Fibroblast of skin of right quadriceps (primary cell): ENCODE results near the gene GALNT1.

Source experiments
- DNase-seq: peaks from one replicate; pipeline ENCODE4 v3.0.0-alpha.2; 2013

GALNT1 gene

DNA sequence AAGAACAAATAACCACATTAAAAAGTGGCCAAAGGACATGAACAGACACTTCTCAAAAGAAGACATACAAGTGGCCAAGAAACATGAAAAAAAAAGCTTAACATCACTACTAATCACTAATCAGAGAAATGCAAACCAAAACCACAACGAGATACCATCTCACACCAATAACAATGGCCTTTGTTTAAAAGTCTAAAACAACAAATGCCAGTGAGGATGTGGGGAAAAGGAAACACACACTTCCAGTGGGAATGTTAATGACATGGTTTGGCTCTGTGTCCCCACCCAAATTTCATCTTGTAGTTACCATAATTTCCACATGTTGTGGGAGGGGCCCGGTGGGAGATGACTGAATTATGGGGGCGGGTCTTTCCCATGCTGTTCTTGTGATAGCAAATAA lies 147.1 kb downstream of the GALNT1 start:
- no peak for DNase-seq

DNA sequence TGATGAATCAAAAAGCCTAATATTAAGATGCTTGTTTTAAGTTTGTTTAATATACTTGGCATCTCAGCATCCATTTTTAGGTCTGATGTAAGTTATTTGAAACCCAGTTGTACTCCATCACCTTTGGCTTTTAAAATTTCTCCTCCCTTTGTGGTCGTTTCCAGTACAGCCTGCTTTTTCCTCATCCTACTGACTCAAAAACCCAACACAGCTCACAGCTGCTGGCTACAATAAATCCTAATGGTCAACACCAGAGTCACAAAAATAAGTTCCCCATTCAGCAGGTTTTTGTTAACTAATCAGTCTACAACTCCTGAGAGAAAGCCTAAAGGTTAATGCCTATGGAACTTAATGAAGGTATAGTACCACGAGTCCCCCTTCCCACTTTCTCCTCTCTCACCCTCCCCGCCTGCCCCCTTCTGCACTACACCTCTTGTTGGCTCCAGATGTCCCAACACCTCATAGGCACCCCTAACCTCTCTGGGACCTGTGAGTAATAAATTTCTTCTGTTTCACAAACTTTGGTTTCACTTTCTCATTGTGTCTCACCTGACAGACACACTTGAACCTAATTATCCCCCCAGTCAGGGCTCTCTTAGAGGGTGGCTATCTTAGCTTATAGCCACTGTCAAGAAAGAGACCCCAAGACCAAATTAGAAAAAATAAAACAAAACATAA lies 148.6 kb downstream of the GALNT1 start:
- no peak for DNase-seq

DNA sequence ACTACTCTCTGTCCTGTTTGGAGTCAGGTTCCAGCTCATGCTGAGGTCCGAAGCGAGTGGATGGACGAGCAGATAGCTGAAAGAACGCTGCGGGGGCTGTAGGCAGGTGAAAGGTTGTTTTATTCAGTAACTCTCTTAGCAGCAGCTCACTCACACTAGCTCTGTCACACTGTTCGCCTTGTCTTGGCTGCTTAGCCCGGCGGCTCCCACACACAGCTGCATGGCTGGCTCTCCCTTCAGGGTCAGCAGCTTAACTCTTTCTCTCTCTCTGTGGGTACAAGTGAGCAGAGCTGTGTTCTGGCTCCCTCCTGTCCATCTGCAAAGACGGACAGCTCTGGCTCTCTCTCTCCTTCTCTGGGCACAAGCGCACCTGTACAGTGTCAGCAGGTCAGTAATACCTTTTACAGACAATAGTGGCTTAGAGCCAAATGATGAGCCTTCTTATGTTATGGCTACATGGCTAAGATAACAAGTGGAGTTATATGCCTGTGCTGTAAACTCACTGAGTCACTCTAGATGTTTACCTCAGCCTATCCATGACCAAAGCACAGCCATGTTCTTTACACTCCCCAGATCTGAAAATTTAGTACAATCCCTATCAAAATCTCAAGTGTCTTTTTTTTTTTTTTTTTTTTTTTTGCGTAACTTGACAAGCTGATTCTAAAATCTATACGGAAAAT lies 149.3 kb downstream of the GALNT1 start:
- DNase-seq, result no peak

DNA sequence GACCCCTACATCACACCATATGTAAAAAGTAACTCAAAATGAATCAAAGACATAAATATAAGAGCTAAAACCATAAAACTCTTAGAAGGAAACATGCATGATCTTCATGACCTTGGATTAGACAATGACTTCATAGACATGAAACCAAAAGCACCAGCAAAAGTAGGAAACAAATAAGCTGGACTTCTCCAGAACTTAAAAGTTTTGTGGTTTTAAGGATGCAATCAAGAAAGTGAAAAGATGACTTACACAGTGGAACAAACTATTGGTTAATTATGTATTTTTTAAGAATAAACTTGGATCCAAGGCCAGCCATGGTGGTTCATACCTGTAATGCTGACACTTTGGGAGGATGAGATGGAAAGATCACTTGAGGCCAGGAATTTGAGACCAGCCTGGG lies 150.2 kb downstream of the GALNT1 start:
- no peak for DNase-seq

DNA sequence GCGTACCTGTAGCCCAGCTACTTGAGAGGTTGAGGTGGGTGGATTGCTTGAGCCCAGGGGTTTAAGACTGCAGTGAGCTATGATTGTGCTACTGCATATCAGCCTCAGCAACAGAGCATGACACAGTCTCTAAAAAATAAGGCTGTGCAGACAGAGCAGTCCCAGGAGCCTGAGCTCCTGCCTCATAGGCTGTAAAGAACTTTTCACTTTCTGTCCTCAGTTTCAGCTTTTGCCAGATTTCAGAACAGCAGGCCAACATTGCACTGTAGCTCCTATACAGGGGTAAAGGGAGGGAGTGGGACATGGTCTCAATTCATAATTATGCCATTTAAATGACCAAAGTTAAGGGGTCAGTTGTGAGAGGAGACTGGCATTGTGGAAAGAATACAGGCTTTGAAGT lies 150.6 kb downstream of the GALNT1 start:
- no peak for DNase-seq

DNA sequence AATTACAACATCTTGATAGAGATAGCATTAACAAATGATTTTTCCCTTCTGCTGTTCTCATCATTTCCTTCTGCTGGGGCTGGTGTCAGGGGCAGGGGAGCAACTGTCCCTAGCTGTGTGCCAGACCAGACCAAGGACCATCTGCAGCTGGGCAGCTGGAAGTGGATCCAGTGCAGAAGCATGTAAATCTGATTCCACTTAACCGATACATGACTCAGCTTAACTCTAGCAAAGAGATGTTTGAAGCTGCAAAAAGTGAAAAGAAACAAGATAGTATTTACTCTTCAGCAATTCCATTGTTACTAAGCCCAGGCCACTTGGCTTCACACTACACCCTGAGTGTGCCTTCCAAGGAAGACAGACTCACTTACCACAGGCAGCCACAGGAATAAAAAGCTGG lies 151.1 kb downstream of the GALNT1 start:
- DNase-seq, result peak; percentile 24

DNA sequence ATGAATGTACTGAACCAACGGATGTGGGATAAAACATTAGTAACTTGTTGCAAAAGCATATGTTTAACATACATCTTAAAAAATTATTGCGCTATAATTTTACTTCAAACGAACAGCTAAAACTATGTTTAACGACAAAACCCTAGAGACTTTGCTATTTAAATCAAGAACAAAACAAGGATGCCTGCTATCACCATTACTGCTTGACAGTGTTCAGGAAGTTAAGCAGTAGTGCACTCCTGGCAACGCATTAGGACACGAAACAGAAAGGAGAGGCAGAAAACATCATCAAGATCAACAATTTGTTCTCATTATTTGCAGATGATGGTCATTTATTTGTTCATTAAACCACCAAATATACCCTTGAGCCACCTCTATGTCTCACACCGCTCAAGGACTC lies 151.9 kb downstream of the GALNT1 start:
- DNase-seq, result no peak

DNA sequence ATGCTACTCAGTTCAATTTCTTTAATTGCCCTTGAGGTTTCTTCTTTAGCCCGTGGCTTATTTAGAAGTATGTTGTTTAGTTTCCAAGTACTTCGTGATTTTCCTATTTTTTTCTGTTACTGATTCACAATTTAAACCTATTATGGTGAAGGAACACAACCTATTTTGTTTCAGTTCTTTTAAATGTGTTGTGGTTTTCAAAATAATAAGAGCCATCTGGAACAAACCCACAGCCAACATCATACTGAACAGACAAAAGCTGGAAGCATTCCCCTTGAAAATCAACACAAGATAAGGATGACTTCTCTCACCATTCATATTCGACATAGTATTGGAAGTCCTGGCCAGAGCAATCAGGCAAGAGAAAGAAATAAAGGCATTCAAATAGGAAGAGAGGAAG lies 155.2 kb downstream of the GALNT1 start:
- peak; percentile 20 for DNase-seq

DNA sequence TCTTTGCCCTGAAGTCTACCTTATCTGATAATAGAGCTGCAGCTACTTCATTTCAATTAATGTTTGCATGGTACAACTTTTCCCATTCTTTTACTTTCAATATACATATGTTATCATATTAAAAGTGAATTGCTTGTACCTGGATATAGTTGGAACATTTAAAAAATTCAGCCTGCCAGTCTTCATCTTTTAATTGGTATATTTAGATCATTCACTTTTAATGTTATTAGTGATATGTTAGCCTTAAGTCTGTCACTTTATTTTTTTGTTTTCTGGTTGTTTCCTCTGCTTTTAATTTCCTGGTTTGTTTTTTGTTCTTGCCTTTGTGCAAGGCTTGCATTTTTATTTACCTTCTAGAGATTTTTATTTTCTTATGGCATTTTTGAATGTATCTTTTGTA lies 158.2 kb downstream of the GALNT1 start:
- DNase-seq, result no peak

DNA sequence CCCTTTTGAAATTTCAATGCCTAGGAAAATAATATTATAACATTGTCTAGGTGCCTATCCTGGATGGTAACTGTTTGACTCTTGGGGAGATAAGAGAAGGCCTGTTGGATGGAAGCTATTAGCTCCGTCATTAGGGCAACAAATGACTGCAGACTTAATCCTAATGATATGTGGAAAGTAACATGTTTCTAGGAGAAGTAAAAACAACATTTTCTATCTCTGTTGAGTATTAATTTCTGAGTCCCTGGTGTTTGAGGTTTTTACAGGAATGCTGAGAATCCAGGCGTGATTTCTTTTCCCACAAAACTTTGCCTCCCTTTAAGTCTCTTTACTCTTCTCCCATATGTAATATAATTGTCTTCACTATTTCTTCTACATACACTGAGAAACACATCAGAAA lies 159.1 kb downstream of the GALNT1 start:
- no peak for DNase-seq

DNA sequence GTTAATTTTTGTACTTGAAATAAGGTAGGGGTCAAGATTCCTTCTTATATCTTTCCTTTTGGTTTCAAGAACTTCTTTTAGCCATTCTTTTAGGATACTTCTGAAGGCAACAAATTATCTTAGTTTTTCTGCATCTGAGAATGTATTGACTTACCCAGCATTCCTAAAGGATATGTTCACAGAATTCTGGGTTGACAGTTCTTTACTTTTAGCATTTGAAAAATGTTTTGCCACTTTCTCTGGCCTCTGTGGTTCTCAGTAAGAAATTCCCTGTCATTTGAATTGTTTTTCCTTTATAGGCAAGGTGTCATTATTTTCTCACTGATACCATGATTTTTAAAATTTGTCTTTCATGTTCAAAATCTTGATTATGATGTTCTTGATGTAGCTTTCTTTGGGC lies 162.4 kb downstream of the GALNT1 start:
- no peak for DNase-seq

DNA sequence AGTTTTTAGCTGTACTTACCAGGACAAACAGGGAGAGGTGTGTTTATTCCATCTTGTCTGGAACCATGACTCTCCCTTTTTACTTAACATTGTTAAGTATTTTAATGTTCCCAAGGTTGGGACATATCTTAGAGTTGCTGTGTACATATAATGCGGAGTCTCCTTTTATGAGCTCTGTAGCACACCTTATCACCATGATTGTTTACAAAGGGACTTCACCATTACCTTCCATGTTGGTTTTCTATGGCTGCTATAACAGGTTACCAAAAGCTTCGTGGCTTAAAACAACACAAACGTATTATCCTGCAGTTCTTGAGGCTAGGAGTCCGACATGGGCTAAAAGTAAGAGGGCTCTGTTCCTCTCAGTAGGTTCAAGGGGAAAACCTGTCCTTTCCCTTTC lies 164.3 kb downstream of the GALNT1 start:
- DNase-seq, result no peak

DNA sequence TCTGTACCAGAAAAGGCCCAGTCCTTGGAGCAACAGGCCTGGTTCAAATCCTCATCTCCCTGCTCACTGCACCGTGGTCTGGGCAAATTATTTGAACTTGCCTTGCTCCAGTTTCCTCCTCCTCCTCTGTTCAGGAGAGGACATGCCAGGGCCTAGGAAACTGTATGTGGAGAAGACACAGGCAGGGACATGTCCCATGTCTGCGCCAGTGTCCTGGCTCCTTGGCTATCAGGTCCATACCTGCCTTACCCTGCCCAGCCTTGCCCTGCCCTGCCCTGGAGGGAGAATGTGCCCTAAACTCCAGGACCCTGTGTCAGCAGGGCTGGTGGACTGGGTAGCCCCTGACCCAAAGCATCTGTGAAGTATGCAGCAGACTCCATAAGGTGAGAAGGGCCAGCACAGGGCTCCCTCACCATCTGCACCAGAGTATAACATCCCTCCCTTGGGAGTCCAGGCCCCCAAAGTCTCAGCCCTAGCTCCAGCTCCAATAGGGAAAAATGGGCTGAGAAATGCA lies 165.3 kb downstream of the GALNT1 start:
- no peak for DNase-seq

DNA sequence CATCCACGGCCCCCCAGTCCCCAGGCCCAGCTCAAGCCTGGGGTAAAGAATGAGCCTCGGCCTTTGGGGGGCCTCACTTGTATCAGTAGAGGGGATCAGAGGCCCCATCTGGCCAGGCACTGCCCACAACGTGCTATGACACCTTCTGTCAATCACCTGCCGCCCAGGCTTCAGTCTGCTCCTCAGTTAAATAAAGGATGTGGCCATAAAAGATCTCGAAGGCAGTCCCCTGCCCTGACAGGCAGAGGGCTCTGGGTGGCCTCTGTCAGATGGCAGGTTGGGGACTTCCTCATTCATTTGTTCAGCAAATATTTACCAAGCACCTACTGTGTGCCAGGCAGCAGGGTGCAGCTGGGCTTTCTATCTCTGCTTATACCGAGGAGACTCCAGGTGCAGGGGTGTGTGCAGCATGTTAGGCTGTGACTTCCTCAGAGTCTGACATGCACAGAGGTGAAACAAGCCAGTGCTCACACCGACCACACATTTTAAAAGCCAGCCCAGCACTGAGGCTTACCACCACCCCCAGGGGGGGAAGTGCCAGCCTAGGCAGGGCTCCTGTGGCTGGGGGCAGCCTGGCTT lies 166.4 kb downstream of the GALNT1 start:
- no peak for DNase-seq

DNA sequence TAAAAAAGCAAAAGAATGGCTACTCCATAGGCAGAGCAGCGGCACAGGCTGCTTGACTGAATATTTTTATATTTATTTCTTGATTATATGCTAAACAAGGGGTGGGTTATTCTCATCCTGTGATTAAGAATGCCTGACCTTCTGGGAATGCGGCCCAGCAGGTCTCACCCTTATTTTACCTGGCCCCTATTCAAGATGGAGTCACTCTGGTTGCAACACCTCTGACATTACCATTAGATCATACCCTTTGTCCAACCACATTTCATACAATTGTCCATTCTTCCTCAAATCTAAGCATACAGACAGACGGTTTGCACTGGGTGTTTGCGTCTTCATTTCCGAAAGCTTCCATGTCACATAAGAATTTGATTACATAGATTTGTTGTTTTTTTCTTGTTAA lies 168.2 kb downstream of the GALNT1 start:
- DNase-seq, result no peak

DNA sequence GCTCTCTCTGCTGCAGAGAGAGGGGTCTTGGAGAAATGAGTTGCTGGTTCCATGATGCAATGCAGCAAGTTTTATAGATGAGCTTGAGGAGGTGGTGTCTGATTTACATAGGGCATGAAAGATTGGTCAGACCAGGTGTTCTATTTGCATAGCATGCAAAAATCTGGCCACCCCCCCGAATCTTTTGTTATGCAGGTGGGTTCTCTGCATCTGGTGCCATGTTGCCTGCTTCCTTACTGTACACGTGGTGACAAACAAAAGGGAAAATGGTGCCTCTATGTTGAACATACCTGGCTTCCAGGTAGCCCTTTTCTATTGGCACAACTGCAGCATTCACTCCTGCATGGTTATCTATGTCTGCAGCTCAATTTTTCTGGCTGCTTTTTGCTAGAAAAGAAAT lies 169.4 kb downstream of the GALNT1 start:
- no peak for DNase-seq

DNA sequence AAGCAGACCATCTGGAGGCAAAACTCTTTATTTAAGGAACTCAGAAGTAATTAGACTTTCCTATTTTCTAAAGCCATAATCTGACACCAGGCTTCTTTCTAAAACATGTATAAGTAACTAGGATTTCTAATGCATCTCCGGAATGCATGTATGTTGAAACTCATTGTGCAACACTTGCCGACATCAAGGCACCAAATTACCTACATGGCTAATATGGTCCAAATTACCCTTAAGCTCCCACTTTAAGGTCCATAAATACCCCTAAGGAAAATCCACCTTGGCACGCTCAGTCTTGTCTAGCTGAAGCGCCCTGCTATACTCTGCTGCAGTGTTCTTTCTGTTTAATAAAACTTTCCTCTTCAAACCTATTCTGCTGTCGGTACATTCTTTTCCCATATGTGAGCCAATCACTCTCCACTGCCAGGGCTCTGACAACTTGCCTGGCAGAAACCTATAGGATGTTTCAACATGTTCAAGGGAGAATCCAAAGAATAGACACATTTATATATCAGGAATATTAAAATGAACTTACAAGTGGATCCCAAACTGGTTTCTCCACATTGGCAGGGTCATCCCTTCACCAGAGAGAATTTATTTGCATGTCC lies 171.9 kb downstream of the GALNT1 start:
- peak; percentile 11 for DNase-seq

DNA sequence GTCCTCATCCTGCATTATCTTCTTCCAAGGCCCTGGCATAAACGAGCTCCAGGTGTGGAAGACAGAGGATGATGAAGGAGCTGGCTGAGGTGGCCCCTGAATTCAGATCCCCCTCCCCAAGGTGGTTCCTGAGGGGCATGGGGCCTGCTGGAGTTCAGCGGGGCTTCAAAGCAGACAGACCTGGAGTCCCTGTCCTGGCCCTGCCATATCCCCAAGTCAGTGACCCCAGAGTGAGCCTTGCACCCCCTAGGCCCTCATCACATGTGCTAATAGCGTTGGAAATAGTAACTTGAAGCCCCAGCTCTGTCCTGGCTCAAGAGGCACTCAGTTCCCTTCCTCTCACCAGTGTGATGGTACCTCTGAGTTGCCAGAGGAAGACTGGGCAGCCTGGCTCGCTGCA lies 172.9 kb downstream of the GALNT1 start:
- DNase-seq, result no peak

DNA sequence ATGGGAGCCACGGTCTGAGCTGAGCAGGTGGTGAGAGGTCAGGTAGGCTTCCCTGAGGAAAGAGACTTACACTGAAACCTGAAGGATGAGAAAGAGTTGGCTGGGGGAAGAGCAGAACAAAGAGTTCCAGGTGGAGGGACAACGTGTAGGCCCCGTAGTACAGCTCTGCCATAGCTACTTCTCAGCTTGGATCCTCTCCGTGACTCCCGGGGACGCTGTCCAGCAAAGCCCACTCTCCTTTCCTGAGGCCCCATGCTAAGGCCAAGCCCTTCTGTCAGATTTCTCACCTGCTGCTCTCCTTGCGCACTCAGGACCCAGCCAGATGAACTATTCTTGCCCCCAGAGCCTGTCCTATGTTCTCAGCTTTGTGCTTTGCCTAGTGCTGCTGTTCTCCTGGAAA lies 173.8 kb downstream of the GALNT1 start:
- no peak for DNase-seq

DNA sequence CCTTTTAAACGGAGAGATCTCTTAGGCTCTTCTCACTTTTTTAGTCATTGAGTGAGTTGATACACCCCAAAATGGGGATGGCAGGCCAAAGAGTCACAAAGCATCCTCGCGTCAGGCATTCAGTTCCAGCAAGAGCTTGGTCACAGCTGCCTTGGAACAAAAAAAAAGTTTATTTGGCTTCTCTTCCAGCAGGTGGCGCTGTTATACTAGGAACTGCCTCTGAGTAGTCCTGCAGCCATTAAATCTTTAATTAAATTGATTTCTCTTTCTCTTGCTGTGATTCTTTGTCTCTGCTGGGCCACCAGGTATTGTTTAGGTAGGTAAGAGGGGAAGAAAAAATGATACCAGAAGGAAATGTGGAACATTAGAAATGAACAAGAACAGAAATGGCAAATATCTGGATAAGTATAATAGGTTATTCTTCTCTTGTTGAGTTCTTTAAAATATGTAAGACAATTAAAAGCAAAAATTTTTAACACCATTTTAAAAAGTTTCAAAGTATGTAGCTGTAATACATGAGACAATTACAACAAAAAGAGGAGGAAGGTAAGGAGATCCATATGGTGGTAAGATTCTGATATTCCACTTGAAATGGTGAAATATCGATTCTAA lies 175.1 kb downstream of the GALNT1 start:
- peak; percentile 54 for DNase-seq
